ENCODE results near the gene DYNLL1.

- TF ChIP-seq CTCF (IDR thresholded peaks at IDR 0.05; ENCODE audit: extremely low read depth in 1 of 2, insufficient read depth in 1 of 2, low read depth in 1 of 2, low read length in 2 of 2) = no peak
- TF ChIP-seq POLR2A (IDR thresholded peaks at IDR 0.05; ENCODE audit: low read depth, low read length) = no peak
- TF ChIP-seq JUN (IDR thresholded peaks at IDR 0.05; ENCODE audit: borderline replicate concordance, insufficient read depth, insufficient read length, low read depth) = no peak
- TF ChIP-seq EZH2 (IDR thresholded peaks at IDR 0.05; ENCODE audit: borderline replicate concordance, low read depth, low read length, severe bottlenecking) = no peak
- no peak for TF ChIP-seq POLR2AphosphoS5 (IDR thresholded peaks at IDR 0.05; ENCODE audit: insufficient read depth, low read depth, low read length)
- TF ChIP-seq GATA2 (IDR thresholded peaks at IDR 0.05; ENCODE audit: insufficient read depth, insufficient read length, low read depth, low read length) = no peak
- TF ChIP-seq MYC (IDR thresholded peaks at IDR 0.05; ENCODE audit: low read depth, low read length) = no peak
- no peak for TF ChIP-seq MAX (IDR thresholded peaks at IDR 0.05; ENCODE audit: insufficient read depth, insufficient read length)
- TF ChIP-seq FOS (IDR thresholded peaks at IDR 0.05; ENCODE audit: borderline replicate concordance, insufficient read depth, low read length) = no peak
These were observed 27.5 kb upstream of the DYNLL1 start for GRCh38 chr12:120468325-120468820.
